ENCODE results near the gene NUS1.
"Not testable (repeated sequence)": the region's sequence is repeated elsewhere in the genome, so short reads cannot be mapped to it uniquely, and the experiment has no call there.

Gene NUS1

DNA sequence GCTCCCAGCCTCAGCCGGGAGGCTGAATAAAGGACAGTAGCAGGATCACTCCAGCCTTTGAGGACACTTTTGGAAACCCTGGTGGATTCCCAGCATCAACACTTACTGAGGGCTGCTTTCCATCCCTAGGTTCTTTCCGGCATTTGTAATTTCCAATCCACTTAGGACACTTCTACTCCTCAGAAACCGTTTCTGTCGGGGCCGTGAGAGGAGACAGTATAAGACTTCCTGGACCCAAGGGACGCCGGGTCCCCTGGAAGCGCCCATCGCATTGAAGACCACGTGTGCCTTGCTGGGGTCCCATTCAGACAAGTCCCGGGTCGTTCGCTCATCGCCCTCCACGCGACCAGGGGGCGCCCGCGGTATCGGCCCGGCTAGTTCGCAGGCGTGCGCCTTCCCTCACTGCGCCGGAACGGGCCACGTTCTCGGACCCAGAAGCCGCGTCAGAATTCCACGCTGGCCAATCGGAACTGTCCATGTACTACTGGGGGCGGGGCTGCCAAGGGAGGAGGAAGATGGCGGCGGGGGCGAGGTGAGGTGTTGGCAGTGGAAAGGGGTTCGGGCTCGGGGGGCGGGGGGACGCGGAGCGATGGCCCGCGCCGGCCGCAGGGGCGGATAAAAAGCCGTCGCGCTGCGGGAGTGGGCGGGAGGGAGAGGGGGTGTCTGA is at the start of gene NUS1:
Gene NUS1, plus strand, starts transcription at position 479 of the 667 bp plus-strand sequence. CDS start 202 bp downstream, outside the sequence.
- H3K36me3 Mint-ChIP-seq, result peaks cover 23% of the 10 kb centered on the region
- CTCF ChIA-PET, result interaction anchor here (0.7 kb wide), 1 partner anchor 330 kb away, joined by 3 read pairs; no protein-coding TSS in a partner anchor
- H3K27ac Mint-ChIP-seq, result peak within 1 kb of the TSS; percentile 87

DNA sequence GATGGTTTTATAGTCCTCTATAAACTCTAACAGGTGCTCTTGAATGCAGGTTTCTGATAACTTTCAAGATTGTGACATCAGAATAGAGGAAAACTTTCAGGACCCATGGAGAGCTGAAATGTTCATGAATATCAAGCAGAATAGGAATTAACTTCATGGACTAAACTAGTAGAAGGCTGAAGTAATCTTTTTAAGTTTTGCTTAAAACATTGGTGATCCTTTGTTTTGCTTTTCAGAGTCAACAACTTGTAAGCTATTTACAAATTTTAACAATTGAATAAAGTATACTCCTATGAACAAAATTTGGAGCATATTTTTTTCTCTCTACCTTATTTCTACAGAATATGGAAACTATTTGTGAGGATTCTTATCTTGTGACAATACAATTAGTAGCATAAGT is 47.7 kb upstream of the NUS1 start:
- H3K4me3 Mint-ChIP-seq, result no peak overlapping the region
- no peak for DNase-seq

More for the DNA sequence above, at the start of gene NUS1:
- Mint-ChIP-seq H3K9me3 (no peaks in the 10 kb centered on the region), H3K27me3 (no peaks in the 10 kb centered on the region), H3K4me3 (peak within 1 kb of the TSS; percentile 83), H3K4me1 (peaks cover 44% of the 10 kb centered on the region)
- peak; percentile 98 for DNase-seq

DNA sequence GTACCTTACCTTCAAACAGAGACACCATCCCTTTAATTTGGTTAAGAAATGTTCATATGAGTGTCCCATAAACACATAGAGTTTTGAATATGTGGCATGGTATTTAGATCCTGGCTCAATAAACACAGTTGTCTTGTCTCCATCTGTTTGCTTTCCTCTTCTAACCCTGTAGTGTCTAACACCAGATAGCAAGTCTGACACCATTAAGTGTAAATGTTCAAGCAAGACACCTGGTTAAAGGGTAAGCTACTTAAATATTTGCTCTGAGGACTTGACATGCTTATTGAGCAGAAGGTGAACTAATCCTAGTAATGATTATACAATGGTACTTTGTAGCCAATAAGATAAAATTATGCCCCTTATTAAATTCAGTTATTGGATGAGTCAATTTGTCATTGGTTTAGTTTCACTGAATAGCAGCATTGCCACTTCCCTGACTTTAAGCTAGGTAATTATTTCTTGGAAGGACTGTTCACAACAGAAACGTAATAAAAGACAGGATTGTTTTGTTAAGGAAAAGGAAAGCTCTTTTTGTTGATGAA is 46.1 kb upstream of the NUS1 start:
- H3K4me1 Mint-ChIP-seq, result no peaks in the 10 kb centered on the region
- peaks cover 12% of the 10 kb centered on the region for H3K9me3 Mint-ChIP-seq
- no peak for DNase-seq
- H3K4me3 Mint-ChIP-seq, result no peak overlapping the region
- no peaks in the 10 kb centered on the region for H3K27me3 Mint-ChIP-seq
- H3K27ac Mint-ChIP-seq, result no peak overlapping the region
- CTCF ChIA-PET, result no interaction called here
- H3K36me3 Mint-ChIP-seq, result peaks cover 2% of the 10 kb centered on the region

More for the DNA sequence above, 47.7 kb upstream of the NUS1 start:
- H3K4me1 Mint-ChIP-seq, result no peaks in the 10 kb centered on the region
- H3K9me3 Mint-ChIP-seq, result peaks cover 17% of the 10 kb centered on the region
- H3K27me3 Mint-ChIP-seq, result no peaks in the 10 kb centered on the region
- CTCF ChIA-PET, result no interaction called here
- H3K36me3 Mint-ChIP-seq, result peaks cover 2% of the 10 kb centered on the region
- H3K27ac Mint-ChIP-seq, result no peak overlapping the region

GRCh38 chr6:117637770-117638169 is 37.5 kb upstream of the NUS1 start:
- H3K36me3 Mint-ChIP-seq, result no peaks in the 10 kb centered on the region
- CTCF ChIA-PET, result no interaction called here
- H3K27me3 Mint-ChIP-seq, result no peaks in the 10 kb centered on the region
- H3K4me3 Mint-ChIP-seq, result no peak overlapping the region
- no peak for DNase-seq
- H3K9me3 Mint-ChIP-seq, result no peaks in the 10 kb centered on the region
- H3K27ac Mint-ChIP-seq, result no peak overlapping the region
- no peaks in the 10 kb centered on the region for H3K4me1 Mint-ChIP-seq

- Mint-ChIP-seq H3K4me1 (no peaks in the 10 kb centered on the region), H3K36me3 (no peaks in the 10 kb centered on the region)
- CTCF ChIA-PET, result no interaction called here
Observed at GRCh38 chr6:117642976-117643375, 32.3 kb upstream of the NUS1 start.

DNA sequence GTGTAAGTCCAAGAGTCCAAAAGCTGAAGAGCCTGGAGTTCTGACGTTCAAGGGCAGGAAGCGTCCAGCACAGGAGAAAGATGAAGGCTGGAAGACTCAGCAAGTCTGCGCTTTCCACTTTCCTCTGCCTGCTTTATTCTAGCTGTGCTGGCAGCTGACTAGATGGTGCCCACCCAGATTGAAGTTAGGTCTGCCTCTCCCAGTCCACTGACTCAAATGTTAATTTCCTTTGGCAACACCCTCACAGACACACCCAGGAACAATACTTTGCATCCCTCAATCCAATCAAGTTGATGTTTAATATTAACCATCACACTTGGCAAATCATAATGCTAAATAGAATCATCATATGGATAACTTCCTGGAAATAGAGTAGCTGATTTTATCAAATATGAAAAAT is 23.3 kb upstream of the NUS1 start:
- H3K9me3 Mint-ChIP-seq, H3K27ac Mint-ChIP-seq, H3K27me3 Mint-ChIP-seq, H3K4me3 Mint-ChIP-seq, DNase-seq, CTCF ChIA-PET, H3K36me3 Mint-ChIP-seq: not testable (repeated sequence)
- H3K4me1 Mint-ChIP-seq, result peaks cover 11% of the 10 kb centered on the region

More at GRCh38 chr6:117642976-117643375, 32.3 kb upstream of the NUS1 start:
- Mint-ChIP-seq H3K4me3 (no peak overlapping the region), H3K27ac (no peak overlapping the region), H3K9me3 (no peaks in the 10 kb centered on the region), H3K27me3 (no peaks in the 10 kb centered on the region)
- no peak for DNase-seq

DNA sequence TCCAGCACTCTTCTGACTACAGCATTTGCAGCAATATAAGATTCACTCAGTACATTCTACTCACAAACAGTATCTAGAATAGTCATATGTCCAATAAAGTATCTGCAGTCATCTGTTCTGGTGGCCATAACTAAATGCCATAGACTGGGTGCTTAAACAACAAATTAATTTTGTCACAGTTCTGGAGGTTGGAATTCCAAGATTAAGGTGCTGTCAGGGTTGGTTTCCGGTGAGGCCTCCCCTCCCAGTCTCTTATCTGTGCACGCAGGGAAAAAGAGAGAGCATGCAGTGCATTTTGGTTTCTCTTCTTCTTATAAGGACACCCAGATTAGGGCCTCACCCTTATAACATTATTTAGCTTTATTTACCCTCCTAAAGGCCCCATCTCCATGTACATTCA is 21.3 kb upstream of the NUS1 start:
- H3K9me3 Mint-ChIP-seq, result no peaks in the 10 kb centered on the region
- H3K4me1 Mint-ChIP-seq, result peaks cover 11% of the 10 kb centered on the region
- CTCF ChIA-PET, result no interaction called here
- H3K4me3 Mint-ChIP-seq, result no peak overlapping the region
- no peak for DNase-seq
- no peak overlapping the region for H3K27ac Mint-ChIP-seq
- no peaks in the 10 kb centered on the region for H3K36me3 Mint-ChIP-seq
- H3K27me3 Mint-ChIP-seq, result no peaks in the 10 kb centered on the region

DNA sequence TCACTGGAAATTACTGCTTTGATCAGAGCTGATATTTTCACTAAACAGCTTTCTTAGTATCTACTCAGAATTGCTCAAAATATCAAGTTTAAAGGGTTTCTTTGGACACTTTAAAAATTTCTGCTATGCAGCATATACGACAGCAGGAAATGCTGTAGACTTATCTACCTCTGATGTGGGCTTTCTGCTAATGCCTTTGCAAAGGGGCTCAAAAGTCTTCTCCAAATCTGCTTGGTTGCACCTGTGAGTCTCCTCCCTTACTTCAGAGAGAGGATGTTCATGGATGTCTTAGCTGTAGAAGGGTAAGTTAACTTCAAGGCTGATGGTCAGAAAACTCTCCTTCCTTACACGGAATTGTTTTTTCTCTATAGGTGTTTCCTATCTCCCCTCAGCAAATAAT is 19.9 kb upstream of the NUS1 start:
- peaks cover 11% of the 10 kb centered on the region for H3K4me1 Mint-ChIP-seq
- no peaks in the 10 kb centered on the region for H3K36me3 Mint-ChIP-seq
- no peak overlapping the region for H3K27ac Mint-ChIP-seq
- no peak overlapping the region for H3K4me3 Mint-ChIP-seq
- CTCF ChIA-PET, result no interaction called here
- H3K9me3 Mint-ChIP-seq, result no peaks in the 10 kb centered on the region
- DNase-seq, result no peak
- no peaks in the 10 kb centered on the region for H3K27me3 Mint-ChIP-seq

- Mint-ChIP-seq H3K27ac (no peak overlapping the region), H3K9me3 (no peaks in the 10 kb centered on the region), H3K4me1 (no peaks in the 10 kb centered on the region), H3K4me3 (no peak overlapping the region), H3K27me3 (no peaks in the 10 kb centered on the region), H3K36me3 (no peaks in the 10 kb centered on the region)
- no peak for DNase-seq
- CTCF ChIA-PET, result no interaction called here
Observed at GRCh38 chr6:117666881-117667280, 8.4 kb upstream of the NUS1 start.

GRCh38 chr6:117668736-117669135 is 6.5 kb upstream of the NUS1 start:
- Mint-ChIP-seq H3K4me3 (no peak overlapping the region), H3K27me3 (no peaks in the 10 kb centered on the region), H3K4me1 (peaks cover 2% of the 10 kb centered on the region), H3K9me3 (no peaks in the 10 kb centered on the region), H3K36me3 (no peaks in the 10 kb centered on the region), H3K27ac (no peak overlapping the region)
- no peak for DNase-seq
- CTCF ChIA-PET, result no interaction called here

- H3K4me3 Mint-ChIP-seq, result peak overlapping the region; percentile 83
- DNase-seq, result no peak
- no peaks in the 10 kb centered on the region for H3K27me3 Mint-ChIP-seq
- H3K36me3 Mint-ChIP-seq, result peaks cover 16% of the 10 kb centered on the region
- CTCF ChIA-PET, result interaction anchor here (0.7 kb wide), 1 partner anchor 331 kb away, joined by 3 read pairs; no protein-coding TSS in a partner anchor
- peaks cover 39% of the 10 kb centered on the region for H3K4me1 Mint-ChIP-seq
- peak overlapping the region; percentile 66 for H3K27ac Mint-ChIP-seq
- H3K9me3 Mint-ChIP-seq, result no peaks in the 10 kb centered on the region
Observed at GRCh38 chr6:117674503-117674902, 766 bp upstream of the NUS1 start.

DNA sequence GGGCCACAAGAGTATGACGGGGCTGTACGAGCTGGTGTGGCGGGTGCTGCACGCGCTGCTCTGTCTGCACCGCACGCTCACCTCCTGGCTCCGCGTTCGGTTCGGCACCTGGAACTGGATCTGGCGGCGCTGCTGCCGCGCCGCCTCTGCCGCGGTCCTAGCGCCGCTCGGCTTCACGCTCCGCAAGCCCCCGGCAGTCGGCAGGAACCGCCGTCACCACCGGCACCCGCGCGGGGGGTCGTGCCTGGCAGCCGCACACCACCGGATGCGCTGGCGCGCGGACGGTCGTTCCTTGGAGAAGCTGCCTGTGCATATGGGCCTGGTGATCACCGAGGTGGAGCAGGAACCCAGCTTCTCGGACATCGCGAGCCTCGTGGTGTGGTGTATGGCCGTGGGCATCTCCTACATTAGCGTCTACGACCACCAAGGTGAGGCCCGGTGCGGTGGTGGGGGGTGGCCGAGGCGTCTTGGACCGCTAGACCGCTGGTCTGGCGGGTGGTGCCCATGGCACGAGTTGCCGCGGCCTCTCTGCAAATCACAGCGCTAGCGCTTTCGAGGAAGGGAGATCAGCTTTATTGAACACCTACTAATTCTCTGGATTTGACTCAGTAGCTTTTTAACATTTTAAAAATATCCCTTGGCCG is 511 bp downstream of the NUS1 start:
- H3K27me3 Mint-ChIP-seq, H3K9me3 Mint-ChIP-seq, CTCF ChIA-PET: not testable (repeated sequence)
- Mint-ChIP-seq H3K27ac (peak overlapping the region; percentile 87), H3K36me3 (peaks cover 26% of the 10 kb centered on the region), H3K4me3 (peak overlapping the region; percentile 83), H3K4me1 (peaks cover 49% of the 10 kb centered on the region)
- DNase-seq, result peak; percentile 34

GRCh38 chr6:117676577-117677218 is 1.4 kb downstream of the NUS1 start:
- DNase-seq, result no peak
- Mint-ChIP-seq H3K27ac (no peak overlapping the region), H3K27me3 (no peaks in the 10 kb centered on the region), H3K36me3 (peaks cover 32% of the 10 kb centered on the region), H3K9me3 (no peaks in the 10 kb centered on the region), H3K4me1 (peaks cover 55% of the 10 kb centered on the region), H3K4me3 (peak overlapping the region; percentile 82)
- CTCF ChIA-PET, result no interaction called here

DNA sequence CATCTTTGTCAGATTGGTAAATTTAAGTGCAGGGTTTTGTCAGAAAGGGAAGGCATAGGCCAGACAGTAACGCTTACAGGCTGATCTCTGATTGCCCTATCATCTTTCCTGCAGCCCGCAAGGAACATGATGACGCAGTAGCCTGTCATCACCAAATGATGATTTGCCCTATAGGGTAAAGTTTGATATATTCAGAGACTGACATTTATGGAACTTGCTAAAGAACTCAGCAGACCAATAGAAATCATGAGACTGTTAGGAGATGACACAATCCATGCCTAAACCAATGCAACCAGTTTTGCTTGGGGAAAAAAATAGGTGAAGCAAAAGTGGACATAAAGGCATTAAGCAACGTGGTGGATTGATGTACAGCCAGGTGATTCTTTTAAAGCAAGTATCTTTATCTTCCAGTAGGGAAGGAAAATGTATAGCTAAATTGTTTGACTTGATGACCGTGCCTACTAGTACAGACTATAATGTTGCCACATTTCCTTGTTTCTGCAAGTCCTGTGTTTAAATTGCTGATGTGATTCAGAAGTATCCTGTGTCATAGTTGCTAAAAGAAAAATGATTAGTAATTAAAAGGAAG is 2.4 kb downstream of the NUS1 start:
- Mint-ChIP-seq H3K4me1 (peaks cover 55% of the 10 kb centered on the region), H3K36me3 (peaks cover 32% of the 10 kb centered on the region), H3K9me3 (no peaks in the 10 kb centered on the region), H3K27me3 (no peaks in the 10 kb centered on the region), H3K4me3 (peak overlapping the region; percentile 82), H3K27ac (no peak overlapping the region)
- no peak for DNase-seq
- CTCF ChIA-PET, result no interaction called here
